C4-2B (cell line): ENCODE results near the gene CYSTM1.

Source experiments
- CTCF ChIP-seq: fragments of 450-650 bp; conservative IDR thresholded peaks from 2 replicates; pipeline ENCODE4 v1.5.1; 2017; ENCODE audit warnings: mild to moderate bottlenecking
- ZFX ChIP-seq: fragments of 450-650 bp; IDR thresholded peaks from 2 replicates; pipeline ENCODE4 v1.6.1; 2017

- no peak for TF ChIP-seq CTCF
- TF ChIP-seq ZFX, result no peak
Measured at GRCh38 chr5:140253985-140254384, 79.0 kb downstream of the CYSTM1 start.
